OCI-LY7 (cell line): Measurements from ENCODE around the gene FAM20B.

Experiments
- EZH2phosphoT487 ChIP-seq: fragments of 200-600 bp; sonication (generic); IDR thresholded peaks from 2 replicates; pipeline ENCODE4 v1.6.1; 2018; ENCODE audit warnings: low read depth, borderline replicate concordance, mild to moderate bottlenecking, mixed run types, antibody characterized with exemption, low read length, moderate library complexity, mixed read lengths
- TF ChIP-seq, protein P1 (sequence below): fragments of 200-600 bp; sonication (generic); conservative IDR thresholded peaks from 2 replicates; pipeline ENCODE4 v1.5.1; 2014; ENCODE audit warnings: mild to moderate bottlenecking, antibody characterized with exemption, low read length, moderate library complexity, mixed read lengths

DNA sequence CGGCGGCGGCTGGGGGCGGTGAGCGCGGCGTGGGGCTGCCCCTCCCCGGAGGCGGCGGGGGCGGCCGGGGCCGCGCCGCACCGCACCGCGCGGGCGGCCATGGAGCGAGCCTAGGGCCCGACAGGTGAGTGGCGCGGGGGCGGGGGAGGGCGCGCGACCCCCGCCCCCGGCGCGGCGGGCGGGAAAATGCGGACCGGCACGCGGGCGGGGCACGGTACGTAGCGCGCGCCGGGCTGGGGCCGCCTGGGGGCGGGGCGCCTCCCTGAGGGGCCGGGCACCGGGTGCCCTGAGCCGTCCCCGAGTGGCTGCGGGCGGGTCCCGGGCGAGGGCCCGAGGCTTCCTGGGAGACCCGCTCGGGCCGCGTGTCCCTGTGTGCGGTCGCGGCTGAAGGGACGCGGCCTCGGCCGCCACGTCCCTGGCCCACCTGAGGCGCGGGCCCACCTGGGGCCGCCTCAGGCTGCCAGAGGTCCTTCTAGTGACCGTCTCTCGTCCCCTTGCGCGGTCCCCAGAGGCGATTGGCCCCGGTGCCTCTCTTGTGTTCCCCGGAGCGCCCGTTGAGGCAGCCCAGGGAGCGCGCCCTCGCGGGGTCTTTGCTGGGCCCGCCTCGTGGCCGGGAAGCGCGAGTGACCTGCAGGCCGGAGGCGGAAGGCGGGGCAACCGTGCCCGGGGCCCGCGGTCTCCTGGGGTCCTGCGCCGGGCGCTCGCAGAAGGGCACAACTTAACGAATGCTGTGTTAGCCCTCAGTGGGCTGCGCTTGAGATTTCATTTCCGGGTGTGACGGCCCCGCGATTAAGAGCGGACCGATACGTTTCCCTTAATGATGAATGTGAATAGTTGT, 500 bp downstream of the FAM20B start:
- TF ChIP-seq, protein P1, sequence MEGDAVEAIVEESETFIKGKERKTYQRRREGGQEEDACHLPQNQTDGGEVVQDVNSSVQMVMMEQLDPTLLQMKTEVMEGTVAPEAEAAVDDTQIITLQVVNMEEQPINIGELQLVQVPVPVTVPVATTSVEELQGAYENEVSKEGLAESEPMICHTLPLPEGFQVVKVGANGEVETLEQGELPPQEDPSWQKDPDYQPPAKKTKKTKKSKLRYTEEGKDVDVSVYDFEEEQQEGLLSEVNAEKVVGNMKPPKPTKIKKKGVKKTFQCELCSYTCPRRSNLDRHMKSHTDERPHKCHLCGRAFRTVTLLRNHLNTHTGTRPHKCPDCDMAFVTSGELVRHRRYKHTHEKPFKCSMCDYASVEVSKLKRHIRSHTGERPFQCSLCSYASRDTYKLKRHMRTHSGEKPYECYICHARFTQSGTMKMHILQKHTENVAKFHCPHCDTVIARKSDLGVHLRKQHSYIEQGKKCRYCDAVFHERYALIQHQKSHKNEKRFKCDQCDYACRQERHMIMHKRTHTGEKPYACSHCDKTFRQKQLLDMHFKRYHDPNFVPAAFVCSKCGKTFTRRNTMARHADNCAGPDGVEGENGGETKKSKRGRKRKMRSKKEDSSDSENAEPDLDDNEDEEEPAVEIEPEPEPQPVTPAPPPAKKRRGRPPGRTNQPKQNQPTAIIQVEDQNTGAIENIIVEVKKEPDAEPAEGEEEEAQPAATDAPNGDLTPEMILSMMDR, result no peak
- TF ChIP-seq EZH2phosphoT487, result no peak
